ENCODE measurements around the gene PITPNC1.

The PITPNC1 gene

DNA sequence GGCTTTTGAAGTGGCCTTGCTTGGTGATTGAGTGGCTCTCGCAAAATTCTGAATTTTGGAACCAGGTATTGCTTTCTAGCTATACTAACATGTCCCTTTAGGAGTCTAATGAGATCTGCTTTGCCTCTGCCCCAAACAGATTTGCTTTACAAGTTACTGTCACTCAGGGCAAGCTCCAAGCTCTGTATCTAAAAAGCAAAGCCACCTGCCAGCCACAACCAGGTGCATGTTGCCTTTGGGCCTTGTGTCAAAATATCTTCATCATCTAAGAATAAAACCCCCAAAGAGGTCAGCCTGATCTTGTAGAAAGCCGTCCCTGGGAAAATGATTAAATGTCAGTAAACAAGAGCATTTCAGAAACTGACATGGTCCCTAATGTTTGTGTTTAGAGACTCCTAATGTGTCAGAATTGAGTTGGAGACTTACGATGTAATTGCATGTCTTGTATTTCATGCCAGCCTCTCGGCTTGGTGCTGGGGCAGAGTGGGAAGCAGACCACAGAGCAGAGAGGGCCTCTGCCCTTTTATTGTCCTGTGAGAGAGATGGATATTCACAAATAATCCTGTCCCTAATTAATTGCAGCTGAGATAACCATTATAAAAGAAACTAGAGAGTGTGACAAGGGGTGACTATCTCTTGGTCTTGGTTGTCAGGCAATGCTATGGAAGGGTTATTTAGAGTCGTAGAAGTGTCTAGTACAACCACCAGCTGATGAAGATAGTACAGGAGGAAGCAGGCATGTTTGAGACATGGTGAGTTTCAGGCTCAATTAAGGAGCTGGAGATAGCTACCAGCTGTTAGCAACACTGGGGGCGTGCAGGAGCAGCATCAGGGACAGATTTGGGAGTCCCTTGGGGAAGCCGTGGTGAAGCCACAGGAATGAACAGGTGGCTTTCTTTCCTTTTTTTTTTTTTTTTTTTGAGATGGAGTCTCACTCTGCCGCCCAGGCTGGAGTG lies 90.7 kb downstream of the PITPNC1 start:
- DNase-seq, result peak; percentile 51

- peak; percentile 60 for DNase-seq
Observed at GRCh38 chr17:67469208-67469980, 92.3 kb downstream of the PITPNC1 start.

DNA sequence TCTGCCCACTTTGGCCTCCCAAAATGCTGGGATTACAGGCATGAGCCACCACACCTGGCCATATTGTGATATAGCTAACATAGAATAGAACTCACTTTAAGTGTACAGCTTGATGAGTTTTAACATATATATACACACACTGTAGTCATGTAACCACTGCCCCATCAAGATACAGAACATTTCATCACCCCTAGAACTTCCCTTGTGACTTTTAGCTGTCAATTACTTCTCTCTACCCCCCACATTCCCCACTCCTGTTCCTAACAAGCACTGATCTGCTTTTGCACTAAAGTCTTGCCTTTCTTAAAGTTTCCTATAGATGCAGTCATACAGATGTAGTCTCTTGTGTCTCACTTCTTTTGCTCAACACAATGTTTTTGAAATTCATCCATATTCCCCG lies 93.1 kb downstream of the PITPNC1 start:
- peak; percentile 30 for DNase-seq

- DNase-seq, result no peak
Observed at GRCh38 chr17:67471118-67471517, 94.0 kb downstream of the PITPNC1 start.

GRCh38 chr17:67472606-67473005 lies 95.5 kb downstream of the PITPNC1 start:
- DNase-seq, result peak; percentile 49

DNA sequence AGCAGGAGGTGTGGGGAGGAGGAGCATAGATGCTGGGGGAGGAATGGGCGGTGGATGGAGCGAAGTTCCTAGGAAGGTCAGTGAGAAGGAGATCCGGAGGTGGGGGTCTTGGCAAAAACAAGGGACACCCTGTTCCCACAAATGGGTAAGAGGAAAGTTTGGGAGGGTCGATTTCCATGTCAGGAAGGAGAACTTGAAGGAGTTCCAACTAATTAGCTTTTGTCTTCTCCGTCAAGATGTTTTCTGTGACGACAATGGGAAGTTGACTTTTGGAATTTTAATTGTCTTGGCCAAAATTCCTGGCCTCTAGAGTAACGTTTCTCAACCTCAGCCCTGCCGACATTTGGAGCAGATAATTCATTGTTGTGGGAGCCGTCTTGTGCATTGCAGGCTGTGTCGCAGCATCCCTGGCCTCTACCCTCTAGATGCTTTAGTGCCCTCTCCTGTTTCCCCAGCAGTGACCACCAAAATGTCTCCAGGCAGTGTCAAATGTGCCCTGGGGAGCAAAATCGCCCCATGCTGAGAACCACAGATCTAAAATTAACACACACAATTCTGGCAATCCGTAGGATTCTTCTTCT lies 97.1 kb downstream of the PITPNC1 start:
- DNase-seq, result peak; percentile 53

DNA sequence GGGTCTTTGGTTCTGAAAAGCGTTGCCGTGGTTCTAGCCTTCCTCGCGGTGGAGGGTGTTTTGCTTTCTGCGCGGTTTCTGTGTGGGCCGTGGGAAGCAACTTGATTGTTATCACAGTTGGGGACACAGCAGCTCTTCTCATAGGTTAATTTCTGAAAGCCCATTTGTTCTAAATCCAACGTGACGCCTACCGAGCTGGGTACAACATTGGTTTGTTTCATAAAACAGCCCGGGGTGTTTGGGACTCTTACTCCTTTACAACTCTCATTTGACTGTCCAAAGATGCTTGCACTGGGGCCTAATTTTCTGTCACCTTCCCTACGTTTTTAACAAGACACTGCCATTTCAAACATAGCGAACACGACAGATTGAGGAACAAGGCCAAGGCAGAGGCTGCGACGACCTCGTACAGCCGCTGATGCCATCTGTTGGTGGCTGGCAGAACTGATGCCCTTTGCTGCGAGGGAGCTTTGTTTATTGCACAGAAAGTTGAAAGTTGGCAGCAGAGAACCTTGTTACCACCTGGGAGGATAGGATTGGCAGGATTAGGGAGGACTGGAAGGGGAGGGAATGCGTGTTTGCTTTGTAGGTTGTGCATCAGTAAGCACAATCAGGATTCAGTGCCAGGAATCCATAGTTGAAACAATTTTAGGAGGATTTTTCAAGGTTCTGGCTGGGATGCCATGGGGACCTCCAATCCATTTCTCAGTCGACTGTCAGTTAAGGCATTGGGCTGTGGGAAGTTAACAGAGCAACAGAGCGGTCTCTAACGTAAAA lies 98.3 kb downstream of the PITPNC1 start:
- peak; percentile 91 for DNase-seq

DNA sequence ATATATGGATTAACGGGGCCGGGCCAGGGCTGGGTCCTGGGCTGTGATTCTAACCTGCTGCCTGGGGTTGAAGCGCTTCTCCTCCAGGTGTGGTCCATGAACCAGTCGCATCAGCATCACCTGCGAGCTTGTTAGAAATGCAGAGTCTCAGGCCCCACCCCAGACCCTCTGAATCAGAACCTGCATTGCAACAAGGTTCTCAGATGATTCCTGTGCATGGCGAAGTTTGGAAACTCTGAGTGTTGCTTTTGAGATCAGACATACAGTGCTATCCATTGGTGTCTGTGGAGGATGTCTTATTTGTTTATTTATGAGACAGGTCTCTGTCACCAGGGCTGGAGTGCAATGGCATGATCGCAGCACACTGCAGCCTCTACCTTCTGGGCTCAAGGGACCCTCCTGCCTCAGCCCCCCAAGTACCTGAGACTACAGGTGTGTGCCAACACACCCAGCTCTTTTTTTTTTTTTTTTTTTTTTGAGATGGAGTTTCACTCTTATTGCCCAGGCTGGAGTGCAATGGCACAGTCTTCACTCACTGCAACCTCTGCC lies 99.8 kb downstream of the PITPNC1 start:
- DNase-seq, result peak; percentile 57

- peak; percentile 78 for DNase-seq
Observed at GRCh38 chr17:67477687-67478086, 100.6 kb downstream of the PITPNC1 start.

DNA sequence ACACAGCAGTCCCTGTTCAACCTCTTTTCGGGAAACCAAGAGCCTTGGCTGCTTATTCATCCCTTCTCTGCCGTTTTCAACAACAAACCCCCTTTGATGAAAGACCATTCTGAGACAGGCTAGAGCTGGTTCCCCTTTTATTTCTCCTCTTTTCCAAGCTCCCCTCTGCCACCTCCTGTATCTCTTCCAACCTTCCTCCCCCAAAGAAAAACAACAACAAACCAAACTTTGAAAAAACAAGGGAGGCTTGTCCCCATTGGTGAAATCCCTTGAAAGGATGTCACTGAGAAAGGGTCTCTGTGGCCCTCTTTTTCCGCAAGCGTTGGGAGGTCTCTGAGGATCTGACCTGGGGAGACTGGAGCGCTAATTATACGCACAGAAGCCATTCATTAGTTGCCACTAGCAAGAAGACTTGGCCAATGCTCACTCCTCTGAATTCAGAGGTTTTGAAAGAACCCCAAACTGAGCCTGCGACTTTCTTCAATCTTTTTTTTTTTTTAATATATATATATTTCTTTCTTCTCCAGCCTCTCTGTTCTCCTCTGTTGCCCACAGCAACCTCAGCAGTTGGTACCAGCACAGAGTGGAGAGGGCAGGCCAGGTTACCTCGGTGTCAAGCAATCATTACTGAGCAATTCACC lies 101.4 kb downstream of the PITPNC1 start:
- DNase-seq, result peak; percentile 58

DNA sequence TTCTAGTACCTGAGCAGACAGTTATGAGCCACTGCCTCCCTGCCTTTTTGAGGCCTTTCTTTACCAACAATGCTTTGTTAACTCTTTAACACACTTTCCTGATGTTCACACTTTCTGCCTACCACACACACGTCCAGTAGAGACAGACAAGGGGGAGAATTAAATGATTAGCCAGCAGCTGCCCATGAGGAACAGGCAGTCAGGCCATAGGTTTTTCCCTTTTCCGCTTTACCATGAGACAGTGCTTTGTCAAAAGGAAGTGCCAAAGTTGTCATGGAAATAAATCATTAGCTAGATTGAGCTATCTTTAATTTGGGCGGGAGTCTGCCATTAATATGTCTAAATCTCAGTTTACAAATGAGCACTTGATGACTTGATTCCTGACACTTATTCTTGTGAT lies 102.1 kb downstream of the PITPNC1 start:
- peak; percentile 58 for DNase-seq

GRCh38 chr17:67480959-67481358 lies 103.9 kb downstream of the PITPNC1 start:
- peak; percentile 53 for DNase-seq

DNA sequence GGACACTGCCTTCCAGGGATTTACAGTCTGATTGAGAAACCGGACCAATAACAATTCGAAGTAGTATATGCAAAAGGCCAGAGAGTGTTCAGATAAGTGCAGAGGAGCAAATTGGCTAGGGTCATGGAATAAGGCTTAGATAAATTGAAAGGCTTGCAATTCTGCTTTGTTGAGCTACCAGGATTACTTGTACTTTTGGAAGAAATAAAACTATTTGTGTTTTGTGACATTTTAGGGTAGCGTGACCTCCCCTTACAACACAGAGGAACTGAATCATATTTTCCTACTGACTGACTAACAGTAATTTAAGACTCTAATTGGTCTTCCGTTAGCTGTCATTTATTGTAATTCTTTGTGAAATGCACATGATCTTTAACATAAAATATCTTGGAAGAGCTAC lies 104.7 kb downstream of the PITPNC1 start:
- no peak for DNase-seq

- DNase-seq, result peak; percentile 54
Observed at GRCh38 chr17:67482764-67483163, 105.7 kb downstream of the PITPNC1 start.

DNA sequence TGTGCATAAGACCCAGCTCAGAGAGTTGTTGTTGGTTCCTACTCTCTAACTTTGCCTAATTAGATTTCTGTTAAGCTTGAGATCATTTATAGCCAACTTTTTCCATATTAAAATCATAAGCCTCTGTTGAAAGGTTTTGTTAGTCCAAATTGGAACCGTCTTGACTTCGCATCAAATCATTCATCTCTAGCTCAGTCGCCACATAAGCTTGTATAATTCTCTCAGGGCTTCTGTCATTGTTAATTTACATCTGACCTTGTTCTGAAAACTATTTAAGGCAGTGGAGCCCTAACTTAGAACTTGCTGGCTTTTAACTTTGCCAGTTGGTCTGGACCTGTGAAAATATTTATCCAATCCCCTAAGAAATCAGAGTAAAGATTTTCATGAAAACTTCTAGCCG lies 107.2 kb downstream of the PITPNC1 start:
- DNase-seq, result no peak

DNA sequence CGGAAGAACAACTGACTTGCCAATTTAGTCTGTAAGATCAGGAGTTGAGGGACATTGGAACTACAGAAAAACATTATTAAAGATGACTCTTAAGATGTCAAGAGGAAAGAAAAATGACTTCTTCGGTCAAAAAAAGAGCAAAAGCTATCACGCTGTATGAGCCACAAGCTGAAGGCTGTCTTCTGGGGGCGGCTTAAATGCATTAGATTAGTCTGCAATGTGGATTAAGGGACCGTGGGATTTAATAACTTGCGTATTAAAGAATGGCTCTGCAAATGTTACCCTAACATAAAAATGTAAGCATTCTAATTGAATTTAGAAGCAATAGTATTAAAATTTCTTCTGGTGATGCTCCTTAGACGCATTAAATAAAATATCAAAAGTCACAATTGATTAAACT lies 108.6 kb downstream of the PITPNC1 start:
- no peak for DNase-seq

GRCh38 chr17:67487506-67487905 lies 110.4 kb downstream of the PITPNC1 start:
- DNase-seq, result peak; percentile 43

- peak; percentile 53 for DNase-seq
Observed at GRCh38 chr17:67488161-67488560, 111.1 kb downstream of the PITPNC1 start.

DNA sequence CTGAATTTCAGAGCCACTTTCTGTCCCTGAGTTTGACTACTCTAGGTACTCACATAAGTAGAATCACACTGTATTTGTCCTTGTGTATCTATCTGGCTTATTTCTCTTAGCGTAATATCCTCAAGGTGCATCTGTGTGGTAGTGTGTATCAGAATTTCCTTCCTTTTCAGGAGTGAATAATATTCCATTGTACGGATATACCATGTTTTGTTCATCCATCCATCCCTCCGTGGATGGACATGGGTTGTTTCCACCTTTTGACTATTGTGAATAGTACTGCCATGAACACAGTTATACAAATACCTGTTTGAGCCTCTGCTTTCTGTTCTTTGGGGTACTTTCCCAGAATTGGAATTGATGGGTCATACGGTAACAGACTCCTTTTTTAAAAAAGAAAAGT lies 111.7 kb downstream of the PITPNC1 start:
- no peak for DNase-seq

DNA sequence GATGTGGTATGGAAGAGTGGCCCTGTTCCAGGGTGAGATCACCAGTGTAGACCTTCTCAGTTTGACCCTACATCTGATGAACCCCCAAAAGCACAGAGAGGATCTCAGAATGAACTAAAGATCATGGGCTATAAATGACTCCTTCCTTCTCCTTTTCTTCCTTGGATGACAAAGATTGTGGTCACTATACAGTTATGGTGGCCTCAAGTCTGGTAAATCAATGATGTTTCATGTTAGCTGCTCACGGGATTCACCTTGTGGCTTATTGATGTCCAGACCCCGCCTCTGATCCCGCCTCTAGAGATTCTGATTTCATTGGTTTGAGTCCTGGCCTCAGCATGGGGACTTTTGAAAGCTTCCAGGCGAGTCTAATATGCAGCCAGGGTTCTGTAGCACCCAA lies 112.2 kb downstream of the PITPNC1 start:
- peak; percentile 51 for DNase-seq

DNA sequence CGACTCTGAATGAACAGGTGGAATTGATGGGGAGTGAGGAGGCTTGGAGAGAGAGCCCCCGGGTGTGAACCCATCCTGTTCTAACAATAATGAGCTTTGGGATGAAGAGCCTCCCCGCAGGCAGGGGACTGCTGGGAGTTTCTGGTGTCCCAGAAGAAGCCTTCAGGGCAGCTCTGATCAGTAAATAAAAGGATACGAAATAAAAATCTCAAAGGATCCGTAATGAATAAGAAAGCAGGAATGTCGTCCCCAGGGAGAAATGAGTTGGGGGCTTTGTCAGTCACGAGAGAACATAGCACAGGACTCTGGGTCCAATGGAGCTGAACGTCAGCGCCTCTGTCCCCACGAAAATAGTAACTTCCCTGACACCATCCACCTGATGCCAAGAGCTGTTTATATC lies 113.4 kb downstream of the PITPNC1 start:
- DNase-seq, result no peak

Measured in activated CD8-positive, alpha-beta memory T cell treated with anti-CD3 and anti-CD28 coated beads for 24 hours (primary cell).